Measurements from ENCODE around the gene RFX6. TPM values are rescaled to one million over a fixed set of nuclear protein-coding genes. Genes with fewer than 3 reads are reported as not detected.
"Not testable (repeated sequence)": the region's sequence is repeated elsewhere in the genome, so short reads cannot be mapped to it uniquely, and the experiment has no call there.

Gene RFX6
- not detected in 2 replicates for total RNA-seq (2021)
- not detected for Bru-seq, nascent RNA
- BruChase-seq, experiment 1, labeled RNA remaining after a 2-hour chase: percentile 3 among the genes with signal in this experiment
- BruChase-seq, experiment 2, labeled RNA remaining after a 6-hour chase: not detected
- long read RNA-seq: 0 reads

DNA sequence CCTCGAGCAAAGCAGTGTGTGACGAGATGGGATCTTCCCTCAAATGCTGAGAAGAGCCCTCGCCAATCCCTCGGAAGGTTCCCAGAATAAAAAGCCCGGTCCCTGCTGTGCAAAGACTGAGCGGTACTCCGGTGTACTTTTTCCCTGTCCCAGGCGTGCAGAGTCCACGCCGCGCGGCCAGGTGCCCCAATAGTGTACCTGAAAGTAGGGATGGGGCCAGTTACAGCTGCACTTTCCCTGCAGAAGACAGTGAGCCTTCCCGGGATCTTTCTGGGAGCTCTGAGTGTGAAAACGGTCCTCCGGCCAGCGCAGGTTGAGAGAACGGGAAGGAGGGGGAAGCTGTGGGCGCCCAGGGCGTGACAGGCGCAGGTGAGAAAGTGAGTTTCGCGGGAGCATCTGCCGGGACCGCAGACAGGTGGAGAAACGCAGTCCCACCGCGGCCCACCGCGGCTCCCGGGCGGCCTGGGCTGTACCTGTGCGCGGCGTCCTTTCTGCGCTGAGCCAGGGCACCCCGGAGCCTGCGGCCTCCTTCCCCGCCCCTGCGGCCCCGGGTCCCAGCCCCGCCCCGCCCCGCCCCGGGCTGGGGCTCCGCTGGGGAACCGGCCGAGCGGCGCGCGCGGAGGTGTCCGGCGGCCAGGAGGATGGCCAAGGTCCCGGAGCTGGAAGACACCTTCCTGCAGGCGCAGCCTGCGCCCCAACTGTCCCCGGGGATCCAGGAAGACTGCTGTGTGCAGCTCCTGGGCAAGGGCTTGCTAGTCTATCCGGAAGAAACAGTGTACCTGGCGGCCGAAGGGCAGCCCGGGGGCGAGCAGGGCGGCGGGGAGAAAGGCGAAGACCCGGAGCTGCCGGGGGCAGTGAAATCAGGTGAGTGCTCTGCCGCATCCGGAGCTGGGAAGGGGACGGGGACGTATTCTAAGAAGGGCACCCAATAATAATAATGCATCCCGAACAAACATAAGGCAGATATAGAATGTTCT is at the start of gene RFX6:
Gene RFX6, plus strand, starts transcription at position 608 of the 977 bp plus-strand sequence. Its CDS starts 34 bp downstream, at position 642.
- no peaks in the 10 kb centered on the region for H3K9me3 ChIP-seq (ENCODE audit: insufficient read depth, low read depth)
- H3K36me3 ChIP-seq (ENCODE audit: low read depth): no peaks in the 10 kb centered on the region
- H3K4me1 ChIP-seq (replicated peaks; ENCODE audit: insufficient read depth): no peaks in the 10 kb centered on the region
- ChIA-PET CTCF (no interaction called here), POLR2A (ENCODE audit: unreplicated experiment) (no interaction called here)
- TF ChIP-seq EZH2 (IDR thresholded peaks at IDR 0.05; ENCODE audit: low read depth): 0 out of 2 replicates have a peak, but pooled peaks have one; percentile 76
- TF ChIP-seq, protein P1, sequence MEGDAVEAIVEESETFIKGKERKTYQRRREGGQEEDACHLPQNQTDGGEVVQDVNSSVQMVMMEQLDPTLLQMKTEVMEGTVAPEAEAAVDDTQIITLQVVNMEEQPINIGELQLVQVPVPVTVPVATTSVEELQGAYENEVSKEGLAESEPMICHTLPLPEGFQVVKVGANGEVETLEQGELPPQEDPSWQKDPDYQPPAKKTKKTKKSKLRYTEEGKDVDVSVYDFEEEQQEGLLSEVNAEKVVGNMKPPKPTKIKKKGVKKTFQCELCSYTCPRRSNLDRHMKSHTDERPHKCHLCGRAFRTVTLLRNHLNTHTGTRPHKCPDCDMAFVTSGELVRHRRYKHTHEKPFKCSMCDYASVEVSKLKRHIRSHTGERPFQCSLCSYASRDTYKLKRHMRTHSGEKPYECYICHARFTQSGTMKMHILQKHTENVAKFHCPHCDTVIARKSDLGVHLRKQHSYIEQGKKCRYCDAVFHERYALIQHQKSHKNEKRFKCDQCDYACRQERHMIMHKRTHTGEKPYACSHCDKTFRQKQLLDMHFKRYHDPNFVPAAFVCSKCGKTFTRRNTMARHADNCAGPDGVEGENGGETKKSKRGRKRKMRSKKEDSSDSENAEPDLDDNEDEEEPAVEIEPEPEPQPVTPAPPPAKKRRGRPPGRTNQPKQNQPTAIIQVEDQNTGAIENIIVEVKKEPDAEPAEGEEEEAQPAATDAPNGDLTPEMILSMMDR (conservative IDR thresholded peaks at IDR 0.05): no peak
- no peaks in the 10 kb centered on the region for H4K20me1 ChIP-seq (ENCODE audit: insufficient read depth)
- no peak within 1 kb of the TSS for H3K27ac ChIP-seq
- intact Hi-C loops (cut with micrococcal nuclease; ENCODE audit: unreplicated experiment): no loop called here
- peak within 1 kb of the TSS; percentile 72 for H3K4me2 ChIP-seq
- H3K79me2 ChIP-seq (ENCODE audit: low read depth): no peaks in the 10 kb centered on the region
- no peaks in the 10 kb centered on the region for H3K9me2 ChIP-seq (ENCODE audit: insufficient read depth)
- peak in 1 of 2 experiments; percentile 44 for DNase-seq
- no peaks in the 10 kb centered on the region for H3F3A ChIP-seq (ENCODE audit: insufficient read depth, low read depth)
- H2AFZ ChIP-seq: peak within 1 kb of the TSS; percentile 67; the same call in 1 of the 2 replicates
- BruUV-seq (replicated peaks): no TSS peak
- H3K4me3 ChIP-seq: peak within 1 kb of the TSS; percentile 47
- H3K27me3 ChIP-seq (ENCODE audit: insufficient read depth, low read depth): peaks cover 34% of the 10 kb centered on the region

DNA sequence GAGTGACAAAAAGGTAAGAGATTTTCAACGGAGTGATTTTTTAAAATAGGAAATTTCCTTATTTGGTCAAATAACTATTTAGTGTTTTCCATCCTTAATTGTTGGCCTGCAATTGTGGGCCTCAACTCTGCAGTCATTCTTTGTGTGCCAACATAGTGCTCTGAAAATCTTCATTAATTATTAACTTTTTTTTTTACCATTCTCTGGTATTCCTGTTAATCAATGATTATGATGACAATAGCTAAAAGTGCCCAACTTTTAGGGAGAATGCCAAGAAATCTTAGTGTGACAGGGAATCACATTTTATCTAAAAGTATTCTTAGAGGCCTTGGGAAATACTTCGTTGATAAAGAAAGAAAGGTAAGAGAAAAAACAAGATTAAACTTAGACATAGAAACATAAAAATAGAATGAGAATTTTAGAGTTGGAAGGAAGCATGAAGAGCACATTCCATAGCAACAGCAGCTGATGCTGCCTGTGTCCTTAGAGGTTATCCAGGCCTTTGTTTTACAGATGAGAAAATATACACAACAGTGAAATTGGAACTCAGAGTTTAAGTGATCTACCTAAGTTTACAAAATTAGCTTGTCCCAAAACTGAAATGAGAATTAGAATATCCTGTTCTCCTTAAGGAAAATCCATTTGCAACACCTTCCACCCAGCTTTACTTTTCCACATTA is 49.3 kb upstream of the RFX6 start:
- ChIA-PET POLR2A (ENCODE audit: unreplicated experiment) (no interaction called here), CTCF (no interaction called here)
- no peaks in the 10 kb centered on the region for H3K79me2 ChIP-seq (ENCODE audit: low read depth)
- TF ChIP-seq, protein P1 (conservative IDR thresholded peaks at IDR 0.05): no peak
- TF ChIP-seq EZH2 (IDR thresholded peaks at IDR 0.05; ENCODE audit: low read depth): no peak
- H3K4me1 ChIP-seq (replicated peaks; ENCODE audit: insufficient read depth): no peaks in the 10 kb centered on the region
- H3K27ac ChIP-seq: no peak overlapping the region
- H3K4me3 ChIP-seq: no peak overlapping the region
- intact Hi-C loops (cut with micrococcal nuclease; ENCODE audit: unreplicated experiment): no loop called here
- no TSS peak for BruUV-seq (replicated peaks)
- H2AFZ ChIP-seq: no peak overlapping the region
- no peak overlapping the region for H3K4me2 ChIP-seq
- H3K27me3 ChIP-seq (ENCODE audit: insufficient read depth, low read depth): no peaks in the 10 kb centered on the region
- no peaks in the 10 kb centered on the region for H3K36me3 ChIP-seq (ENCODE audit: low read depth)
- H3K9me2 ChIP-seq (ENCODE audit: insufficient read depth): no peaks in the 10 kb centered on the region
- H3F3A ChIP-seq (ENCODE audit: insufficient read depth, low read depth): no peaks in the 10 kb centered on the region
- no peak for DNase-seq
- H4K20me1 ChIP-seq (ENCODE audit: insufficient read depth): no peaks in the 10 kb centered on the region
- no peaks in the 10 kb centered on the region; the same call in none of the 2 replicates for H3K9me3 ChIP-seq (ENCODE audit: insufficient read depth, low read depth)

DNA sequence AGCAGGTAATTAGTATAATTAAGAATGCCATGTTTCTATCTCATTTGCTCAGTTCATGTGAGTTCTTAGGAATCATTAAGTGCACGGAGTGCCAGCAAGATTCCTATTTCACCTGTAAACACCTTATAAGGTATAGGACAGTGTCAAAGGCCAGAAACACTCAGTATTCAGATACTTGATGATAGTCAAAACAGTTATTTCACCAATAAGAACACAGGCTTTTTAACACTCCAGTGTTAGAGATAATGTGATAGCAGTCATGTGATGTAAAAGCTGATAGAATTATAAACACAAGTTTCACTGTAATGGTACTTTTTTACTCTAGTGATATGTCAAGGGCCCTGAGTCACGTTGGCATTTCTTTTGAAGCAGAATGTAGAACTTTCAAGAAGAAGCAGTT is 48.1 kb upstream of the RFX6 start, which contains the start of gene GPRC6A:
Gene GPRC6A, minus strand, starts transcription at position 101 of the 400 bp plus-strand sequence. Its CDS starts 70 bp downstream, at position 31.
- no peak within 1 kb of the TSS for H2AFZ ChIP-seq
- CTCF ChIA-PET: no interaction called here
- intact Hi-C loops (cut with micrococcal nuclease; ENCODE audit: unreplicated experiment): no loop called here
- no peaks in the 10 kb centered on the region for H3K79me2 ChIP-seq (ENCODE audit: low read depth)
- no peaks in the 10 kb centered on the region for H3K9me3 ChIP-seq (ENCODE audit: insufficient read depth, low read depth)
- no peak within 1 kb of the TSS for H3K27ac ChIP-seq
- no peaks in the 10 kb centered on the region for H3F3A ChIP-seq (ENCODE audit: insufficient read depth, low read depth)
- no peaks in the 10 kb centered on the region for H3K36me3 ChIP-seq (ENCODE audit: low read depth)
- no peak within 1 kb of the TSS for H3K4me2 ChIP-seq
- no peaks in the 10 kb centered on the region for H3K27me3 ChIP-seq (ENCODE audit: insufficient read depth, low read depth)
- POLR2A ChIA-PET (ENCODE audit: unreplicated experiment): no interaction called here
- DNase-seq: no peak
- no peaks in the 10 kb centered on the region for H4K20me1 ChIP-seq (ENCODE audit: insufficient read depth)
- BruUV-seq (replicated peaks): no TSS peak
- H3K9me2 ChIP-seq (ENCODE audit: insufficient read depth): no peaks in the 10 kb centered on the region
- TF ChIP-seq, protein P1 (conservative IDR thresholded peaks at IDR 0.05): no peak
- TF ChIP-seq EZH2 (IDR thresholded peaks at IDR 0.05; ENCODE audit: low read depth): no peak
- H3K4me1 ChIP-seq (replicated peaks; ENCODE audit: insufficient read depth): no peaks in the 10 kb centered on the region
- H3K4me3 ChIP-seq: no peak within 1 kb of the TSS

GRCh38 chr6:116834526-116834925 is 42.5 kb upstream of the RFX6 start:
- H3F3A ChIP-seq (ENCODE audit: insufficient read depth, low read depth); H3K4me2 ChIP-seq; H3K27ac ChIP-seq; H3K79me2 ChIP-seq (ENCODE audit: low read depth); H2AFZ ChIP-seq; H3K9me3 ChIP-seq (ENCODE audit: insufficient read depth, low read depth); CTCF ChIA-PET; H3K36me3 ChIP-seq (ENCODE audit: low read depth); H3K9me2 ChIP-seq (ENCODE audit: insufficient read depth); H3K4me3 ChIP-seq; POLR2A ChIA-PET (ENCODE audit: unreplicated experiment); H3K4me1 ChIP-seq (replicated peaks; ENCODE audit: insufficient read depth); DNase-seq; intact Hi-C loops (cut with micrococcal nuclease; ENCODE audit: unreplicated experiment); H3K27me3 ChIP-seq (ENCODE audit: insufficient read depth, low read depth); H4K20me1 ChIP-seq (ENCODE audit: insufficient read depth); BruUV-seq (replicated peaks): not testable (repeated sequence)

Data from PC-9 (cell line).